Tibial nerve (tissue), 4 donors: ENCODE data around the gene PTPRF. TPM values are rescaled to one million over a fixed set of nuclear protein-coding genes. Genes with fewer than 3 reads are reported as not detected.
"Not testable (repeated sequence)": the region's sequence is repeated elsewhere in the genome, so short reads cannot be mapped to it uniquely, and the experiment has no call there.

Experiments
- DNase-seq, 2 donors: peaks; one replicate each; pipeline ENCODE4 v3.0.0-alpha.2; 2019; ENCODE audit warnings: low spot score in 2 of 2
- H3K27ac ChIP-seq, 4 donors: fragments of 200-600 bp; sonication (generic) in 3 of 4; one replicate each; pipeline ENCODE4 v1.5.1; 2017 to 2019; ENCODE audit warnings: mild to moderate bottlenecking in 1 of 4
- H3K27me3 ChIP-seq, 2 donors: fragments of 200-600 bp; sonication (generic) in 1 of 2; one replicate each; pipeline versions ENCODE4 v1.5.1 to v1.6.0; 2017 to 2019
- H3K36me3 ChIP-seq, 3 donors: fragments of 200-600 bp; sonication (generic); one replicate each; pipeline ENCODE4 v1.5.1; 2018 to 2019
- H3K4me1 ChIP-seq, 4 donors: fragments of 200-600 bp; sonication (generic) in 3 of 4; one replicate each; pipeline ENCODE4 v1.5.1; 2017 to 2019
- H3K4me3 ChIP-seq, 4 donors: fragments of 200-600 bp; sonication (generic) in 3 of 4; one replicate each; pipeline ENCODE4 v1.5.1; 2017 to 2019; ENCODE audit warnings: mild to moderate bottlenecking in 1 of 4, moderate library complexity in 1 of 4
- H3K9me3 ChIP-seq, 4 donors: fragments of 200-600 bp; sonication (generic) in 3 of 4; one replicate each; pipeline ENCODE4 v1.5.1; 2017 to 2019
- EP300 ChIP-seq, 2 donors: sonication (generic); formaldehyde crosslinking; IDR thresholded peaks; one replicate each; pipeline ENCODE4 v1.6.1; 2017; ENCODE audit warnings: antibody characterized with exemption in 2 of 2, mild to moderate bottlenecking in 1 of 2
- POLR2A ChIP-seq, 2 donors: fragments of 450-650 bp; IDR thresholded peaks; one replicate each; pipeline ENCODE4 v1.6.1; 2017; ENCODE audit warnings: antibody characterized with exemption in 2 of 2, mild to moderate bottlenecking in 2 of 2, moderate library complexity in 2 of 2
- WGBS, 2 donors: methylation state at CpG; one replicate each; pipeline ENCODE4 v1.1.5; 2018; 5-methylcytosine and 5-hydroxymethylcytosine counted together
- total RNA-seq, 4 donors: library from RNA; depleted of rRNA; stranded (reverse); fragments of >200 nt; gene quantifications; one replicate each; pipeline ENCODE4 v1.1.0, GENCODE V29; 2016
- TF ChIP-seq, protein P1 (sequence below), 5 experiments: fragments of 200-600 bp in 3 of 5; fragments of 450-650 bp in 2 of 5; sonication (generic) in 3 of 5; IDR thresholded peaks; one replicate each; pipeline ENCODE4 v1.5.1; 2016 to 2019; ENCODE audit warnings: antibody characterized with exemption in 5 of 5, mild to moderate bottlenecking in 3 of 5, moderate library complexity in 2 of 5

Gene PTPRF
- total RNA-seq, 4 donors from 2014 or later, result 72.0 to 112 (median 92.5) TPM

DNA sequence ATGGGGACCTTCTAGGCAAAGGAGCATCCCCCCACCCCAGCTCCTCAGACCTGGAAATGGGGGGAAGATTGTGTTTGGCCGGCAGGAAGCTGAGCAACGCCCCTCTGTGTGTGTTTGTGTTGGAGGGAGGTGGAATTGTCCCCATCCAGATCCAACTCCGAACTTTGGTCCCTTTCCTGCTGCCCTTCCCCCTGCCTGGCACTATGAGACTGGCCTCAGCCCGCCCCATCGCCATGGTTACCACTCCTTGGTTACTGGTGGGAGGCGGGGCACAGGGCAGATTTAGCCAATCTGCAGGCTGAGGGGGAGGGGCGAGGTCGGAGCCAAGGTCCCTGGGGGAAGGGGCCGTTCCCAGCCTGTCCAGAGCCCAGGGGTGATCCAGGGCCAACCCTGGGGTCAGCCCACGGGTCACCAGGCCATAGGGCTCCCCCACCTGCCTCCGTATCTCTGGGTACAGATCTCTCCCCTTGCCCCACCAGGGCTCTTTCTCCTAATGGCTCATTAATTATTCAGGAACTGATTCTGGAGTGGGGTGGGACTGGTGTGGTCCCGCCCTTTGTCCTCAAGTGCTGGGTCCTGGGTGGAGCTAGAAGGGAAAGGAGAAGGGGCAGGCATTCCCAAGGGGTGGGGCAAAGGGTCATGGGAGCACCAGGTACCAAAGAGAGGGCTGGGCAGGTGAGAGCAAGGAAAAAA lies 15.2 kb downstream of the PTPRF start:
- peak; percentile 53 to 69 for DNase-seq
- no peaks in the 10 kb centered on the region for H3K36me3 ChIP-seq
- WGBS, 2 donors, result 19 to 43% methylated on average over 9 to 12 of the region's 12 CpGs
- no peaks in the 10 kb centered on the region for H3K27me3 ChIP-seq
- H3K9me3 ChIP-seq, result no peaks in the 10 kb centered on the region
- peaks cover 8 to 98% (median 65%) of the 10 kb centered on the region in 4 donors for H3K4me1 ChIP-seq
- peak overlapping the region in 3 of 4 donors; percentile 67 to 88 (median 87) for H3K27ac ChIP-seq
- H3K4me3 ChIP-seq, result no peak overlapping the region
- TF ChIP-seq, protein P1, sequence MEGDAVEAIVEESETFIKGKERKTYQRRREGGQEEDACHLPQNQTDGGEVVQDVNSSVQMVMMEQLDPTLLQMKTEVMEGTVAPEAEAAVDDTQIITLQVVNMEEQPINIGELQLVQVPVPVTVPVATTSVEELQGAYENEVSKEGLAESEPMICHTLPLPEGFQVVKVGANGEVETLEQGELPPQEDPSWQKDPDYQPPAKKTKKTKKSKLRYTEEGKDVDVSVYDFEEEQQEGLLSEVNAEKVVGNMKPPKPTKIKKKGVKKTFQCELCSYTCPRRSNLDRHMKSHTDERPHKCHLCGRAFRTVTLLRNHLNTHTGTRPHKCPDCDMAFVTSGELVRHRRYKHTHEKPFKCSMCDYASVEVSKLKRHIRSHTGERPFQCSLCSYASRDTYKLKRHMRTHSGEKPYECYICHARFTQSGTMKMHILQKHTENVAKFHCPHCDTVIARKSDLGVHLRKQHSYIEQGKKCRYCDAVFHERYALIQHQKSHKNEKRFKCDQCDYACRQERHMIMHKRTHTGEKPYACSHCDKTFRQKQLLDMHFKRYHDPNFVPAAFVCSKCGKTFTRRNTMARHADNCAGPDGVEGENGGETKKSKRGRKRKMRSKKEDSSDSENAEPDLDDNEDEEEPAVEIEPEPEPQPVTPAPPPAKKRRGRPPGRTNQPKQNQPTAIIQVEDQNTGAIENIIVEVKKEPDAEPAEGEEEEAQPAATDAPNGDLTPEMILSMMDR (IDR thresholded peaks at IDR 0.05), result no peak
- TF ChIP-seq POLR2A (IDR thresholded peaks at IDR 0.05) (no peak), EP300 (IDR thresholded peaks at IDR 0.05) (peak in 1 of 2 donors; percentile 40)

DNA sequence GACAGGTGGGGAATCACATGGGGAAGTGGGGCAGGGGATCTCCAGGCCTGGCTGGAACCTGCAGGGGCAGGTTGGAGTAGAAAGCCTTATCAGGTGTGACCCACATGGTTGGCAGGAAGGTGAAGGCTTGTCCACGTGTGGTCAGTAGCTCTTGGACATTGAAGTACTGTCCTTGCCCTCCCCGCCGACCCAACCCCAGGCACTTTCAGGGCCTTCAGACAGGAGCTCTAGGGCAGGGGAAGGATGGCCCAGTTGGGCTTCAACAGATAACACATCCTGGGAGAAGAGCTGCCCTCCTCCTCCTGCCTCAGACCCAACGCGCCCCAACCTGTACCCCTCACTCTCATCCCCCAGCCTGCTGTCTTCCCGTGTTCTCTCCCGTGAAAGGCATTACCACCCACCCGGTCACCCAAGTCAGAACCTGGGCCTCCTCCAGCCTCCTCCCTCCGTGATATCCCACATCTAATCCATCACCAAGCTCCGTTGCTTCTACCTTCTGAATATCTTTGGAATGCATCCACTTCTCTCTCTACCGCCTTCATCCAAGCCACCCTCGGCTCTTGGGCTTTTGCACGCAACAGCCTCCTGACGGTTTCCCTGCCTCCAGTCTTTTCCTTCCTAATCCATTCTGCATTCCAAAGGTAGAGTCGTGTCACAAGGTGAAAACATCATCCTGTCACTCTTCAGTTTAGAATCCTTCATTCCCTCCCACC lies 15.9 kb downstream of the PTPRF start:
- WGBS, 2 donors, result 90% methylated on average over 15 of the region's 15 CpGs
- DNase-seq, result no peak
- Histone ChIP-seq H3K27me3 (no peaks in the 10 kb centered on the region), H3K9me3 (no peaks in the 10 kb centered on the region), H3K27ac (peak overlapping the region in 3 of 4 donors; percentile 67 to 88 (median 87)), H3K36me3 (peaks cover 0 to 3% (median 0%) of the 10 kb centered on the region in 3 donors), H3K4me1 (peaks cover 4 to 94% (median 58%) of the 10 kb centered on the region in 4 donors), H3K4me3 (no peak overlapping the region)
- TF ChIP-seq EP300 (IDR thresholded peaks at IDR 0.05), result no peak
- TF ChIP-seq, protein P1 (IDR thresholded peaks at IDR 0.05), result no peak
- TF ChIP-seq POLR2A (IDR thresholded peaks at IDR 0.05), result no peak

DNA sequence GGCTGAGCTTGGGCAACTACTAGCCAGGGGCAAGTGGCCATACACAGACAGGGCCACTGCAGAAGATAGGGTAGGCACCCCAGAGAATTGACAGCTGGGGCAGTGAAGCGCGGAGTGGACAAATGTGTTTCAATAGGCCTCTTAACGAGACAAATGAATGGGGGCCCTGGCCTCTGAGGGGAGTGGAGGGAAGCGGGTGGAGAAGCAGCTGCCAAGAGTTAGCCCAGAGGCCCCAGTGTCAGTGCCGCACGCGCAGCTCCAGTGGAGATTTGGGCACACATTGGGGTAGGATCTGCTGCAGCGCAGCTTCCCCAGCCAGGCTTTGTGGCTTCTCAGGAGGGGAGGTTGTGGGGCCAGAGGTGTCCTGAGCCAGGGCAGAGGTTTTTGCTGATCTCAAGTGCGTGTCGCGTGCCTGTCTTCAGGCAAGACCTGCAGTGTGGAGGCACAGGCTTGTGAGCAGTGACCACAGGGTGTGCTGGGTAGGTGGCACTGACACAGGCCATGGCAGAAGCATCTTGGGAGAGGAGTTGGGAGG lies 16.9 kb downstream of the PTPRF start:
- TF ChIP-seq EP300 (IDR thresholded peaks at IDR 0.05) (no peak), POLR2A (IDR thresholded peaks at IDR 0.05) (no peak)
- TF ChIP-seq, protein P1 (IDR thresholded peaks at IDR 0.05), result no peak
- 59 to 68% methylated on average over 11 of the region's 11 CpGs for WGBS, 2 donors
- Histone ChIP-seq H3K36me3 (peaks cover 0 to 6% (median 0%) of the 10 kb centered on the region in 3 donors), H3K27me3 (no peaks in the 10 kb centered on the region), H3K4me3 (no peak overlapping the region), H3K27ac (peak overlapping the region in 3 of 4 donors; percentile 60 to 87 (median 67)), H3K9me3 (no peaks in the 10 kb centered on the region), H3K4me1 (peaks cover 4 to 89% (median 54%) of the 10 kb centered on the region in 4 donors)
- no peak for DNase-seq

DNA sequence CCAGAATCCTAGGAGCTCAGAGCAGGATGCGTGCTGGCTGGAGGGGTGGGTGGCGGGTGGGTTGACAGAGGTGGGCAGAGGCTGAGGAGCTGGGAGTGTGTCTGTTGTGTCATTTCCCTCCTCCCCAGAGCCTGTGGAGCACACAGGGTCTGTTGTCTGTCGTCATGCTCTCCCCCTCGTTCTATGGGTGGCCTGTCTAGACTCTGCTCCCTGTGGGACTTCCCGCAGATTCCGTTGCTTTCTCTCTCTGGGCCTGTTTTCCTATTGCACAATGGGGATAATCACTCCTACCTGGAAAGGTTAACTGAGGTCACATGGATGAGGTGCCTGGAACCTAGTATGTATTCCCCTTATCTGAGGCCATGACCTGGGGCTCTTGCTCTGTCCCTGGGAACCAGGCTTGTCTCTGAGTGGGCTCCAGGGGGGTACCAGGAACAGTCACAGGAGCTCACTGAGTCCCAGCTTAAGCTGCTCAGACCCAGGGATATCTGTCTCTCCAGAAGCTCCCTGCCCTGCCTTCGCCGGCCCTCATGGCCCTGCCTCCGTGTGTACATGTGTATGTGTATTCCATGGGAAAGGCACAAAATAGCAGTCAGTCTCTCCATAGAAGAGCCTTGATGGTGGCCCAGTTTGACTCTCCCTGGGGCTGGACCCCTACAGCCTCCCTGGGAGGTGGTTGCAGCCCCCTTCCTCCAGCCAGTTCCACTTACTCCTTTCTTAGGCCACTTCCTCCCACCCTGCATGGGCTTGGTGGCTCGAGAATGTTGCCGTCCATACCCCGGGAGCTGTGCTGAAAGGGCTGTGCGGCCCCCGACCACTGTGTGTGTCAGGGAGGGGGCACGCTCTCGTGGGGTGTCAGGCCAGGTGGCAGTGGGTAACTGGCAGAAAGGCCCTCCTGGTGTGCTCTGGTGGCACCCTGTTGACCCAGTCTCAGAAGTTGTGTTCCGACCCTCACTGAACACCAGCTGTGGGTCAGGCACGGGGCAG lies 17.9 kb downstream of the PTPRF start:
- H3K36me3 ChIP-seq, result peaks cover 0 to 10% (median 0%) of the 10 kb centered on the region in 3 donors
- H3K4me3 ChIP-seq, result no peak overlapping the region
- no peaks in the 10 kb centered on the region for H3K27me3 ChIP-seq
- no peak for DNase-seq
- 75 to 78% methylated on average over 18 of the region's 18 CpGs for WGBS, 2 donors
- TF ChIP-seq, protein P1 (IDR thresholded peaks at IDR 0.05), result no peak
- TF ChIP-seq EP300 (IDR thresholded peaks at IDR 0.05), result no peak
- TF ChIP-seq POLR2A (IDR thresholded peaks at IDR 0.05), result no peak
- H3K9me3 ChIP-seq, result no peaks in the 10 kb centered on the region
- H3K4me1 ChIP-seq, result peaks cover 0 to 89% (median 47%) of the 10 kb centered on the region in 4 donors
- H3K27ac ChIP-seq, result peak overlapping the region in 3 of 4 donors; percentile 60 to 87 (median 67)

DNA sequence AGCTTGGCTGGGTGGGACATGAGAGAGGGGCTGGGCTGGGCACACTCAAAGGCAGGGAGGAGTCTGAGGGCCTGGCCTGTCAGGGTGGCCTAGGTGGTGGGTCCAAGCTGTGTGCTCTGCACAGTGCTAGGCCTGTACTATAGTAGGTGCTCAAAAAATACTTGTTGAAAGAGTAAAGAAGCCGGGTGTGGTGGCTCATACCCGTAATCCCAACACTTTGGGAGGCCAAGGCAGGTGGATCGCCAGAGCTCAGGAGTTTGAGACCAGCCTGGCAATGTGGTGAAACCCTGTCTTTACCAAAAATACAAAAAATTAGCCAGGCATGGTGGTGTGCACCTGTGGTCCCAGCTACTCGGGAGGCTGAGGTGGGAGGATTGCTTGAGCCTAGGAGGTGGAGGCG lies 18.7 kb downstream of the PTPRF start:
- H3K4me3 ChIP-seq, H3K9me3 ChIP-seq, DNase-seq, H3K27me3 ChIP-seq: not testable (repeated sequence)
- H3K36me3 ChIP-seq, result peaks cover 0 to 18% (median 0%) of the 10 kb centered on the region in 3 donors
- H3K27ac ChIP-seq, result peak overlapping the region in 3 of 4 donors; percentile 59 to 87 (median 74)
- WGBS, 2 donors, result 94 to 96% methylated on average over 5 of the region's 5 CpGs
- peaks cover 0 to 81% (median 44%) of the 10 kb centered on the region in 4 donors for H3K4me1 ChIP-seq
